CD4-positive, alpha-beta T cell treated with Interleukin-12 subunit alpha and Interleukin-12 subunit beta, for 1 hour (primary cell): ENCODE measurements around the gene SEMA4C.
A peak's percentile ranks its signal among the peaks of the same experiment; 100 is the strongest.

ENCODE experiments used
- DNase-seq: peaks from one replicate; pipeline ENCODE4 v3.0.0-alpha.2; 2020

Gene SEMA4C, protein sequence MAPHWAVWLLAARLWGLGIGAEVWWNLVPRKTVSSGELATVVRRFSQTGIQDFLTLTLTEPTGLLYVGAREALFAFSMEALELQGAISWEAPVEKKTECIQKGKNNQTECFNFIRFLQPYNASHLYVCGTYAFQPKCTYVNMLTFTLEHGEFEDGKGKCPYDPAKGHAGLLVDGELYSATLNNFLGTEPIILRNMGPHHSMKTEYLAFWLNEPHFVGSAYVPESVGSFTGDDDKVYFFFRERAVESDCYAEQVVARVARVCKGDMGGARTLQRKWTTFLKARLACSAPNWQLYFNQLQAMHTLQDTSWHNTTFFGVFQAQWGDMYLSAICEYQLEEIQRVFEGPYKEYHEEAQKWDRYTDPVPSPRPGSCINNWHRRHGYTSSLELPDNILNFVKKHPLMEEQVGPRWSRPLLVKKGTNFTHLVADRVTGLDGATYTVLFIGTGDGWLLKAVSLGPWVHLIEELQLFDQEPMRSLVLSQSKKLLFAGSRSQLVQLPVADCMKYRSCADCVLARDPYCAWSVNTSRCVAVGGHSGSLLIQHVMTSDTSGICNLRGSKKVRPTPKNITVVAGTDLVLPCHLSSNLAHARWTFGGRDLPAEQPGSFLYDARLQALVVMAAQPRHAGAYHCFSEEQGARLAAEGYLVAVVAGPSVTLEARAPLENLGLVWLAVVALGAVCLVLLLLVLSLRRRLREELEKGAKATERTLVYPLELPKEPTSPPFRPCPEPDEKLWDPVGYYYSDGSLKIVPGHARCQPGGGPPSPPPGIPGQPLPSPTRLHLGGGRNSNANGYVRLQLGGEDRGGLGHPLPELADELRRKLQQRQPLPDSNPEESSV

DNA sequence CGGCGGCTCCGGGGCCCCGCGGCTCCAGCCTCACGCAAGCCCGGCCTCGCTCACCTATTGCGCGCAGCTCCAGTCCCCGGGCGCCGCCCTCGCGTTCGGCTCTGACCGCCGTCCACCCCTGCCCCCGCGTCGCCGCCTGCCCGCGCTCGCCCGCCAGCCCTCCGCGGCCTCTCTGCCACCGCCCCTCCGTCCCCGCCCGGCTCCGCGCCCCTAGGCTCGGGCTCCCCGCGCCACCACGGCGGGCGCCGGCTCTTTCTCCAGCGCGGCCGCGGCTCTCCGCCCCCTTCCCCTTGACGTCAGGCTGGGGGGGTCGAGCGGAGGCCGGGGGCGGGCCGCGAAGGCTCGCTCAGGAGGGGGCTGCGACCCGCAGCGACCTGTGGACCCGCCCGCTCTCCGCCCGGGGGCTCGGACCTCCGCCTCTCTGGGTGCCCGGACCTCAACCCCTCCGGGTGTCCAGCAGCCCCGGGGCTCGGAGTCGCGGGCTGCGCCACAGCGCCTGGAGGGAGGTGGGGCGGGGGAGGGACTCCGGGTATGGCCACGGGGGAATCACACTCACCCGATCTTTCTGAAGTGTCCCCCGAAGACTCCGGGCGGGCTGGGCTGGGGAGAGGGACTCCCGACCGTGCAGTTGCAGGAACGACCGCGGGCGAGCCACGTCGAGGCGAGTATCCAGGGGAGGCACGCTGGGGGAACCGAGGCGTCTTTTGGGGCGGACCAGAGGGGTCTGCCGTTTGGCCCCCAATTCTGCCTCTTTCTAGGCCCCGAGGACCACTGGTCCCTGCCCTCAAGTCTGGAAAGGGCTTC, at the start of gene SEMA4C:
Gene SEMA4C (minus strand): TSS at position 259 of the 804 bp plus-strand sequence. CDS start 2,194 bp downstream, outside the sequence.
- DNase-seq = peak; percentile 66

DNA sequence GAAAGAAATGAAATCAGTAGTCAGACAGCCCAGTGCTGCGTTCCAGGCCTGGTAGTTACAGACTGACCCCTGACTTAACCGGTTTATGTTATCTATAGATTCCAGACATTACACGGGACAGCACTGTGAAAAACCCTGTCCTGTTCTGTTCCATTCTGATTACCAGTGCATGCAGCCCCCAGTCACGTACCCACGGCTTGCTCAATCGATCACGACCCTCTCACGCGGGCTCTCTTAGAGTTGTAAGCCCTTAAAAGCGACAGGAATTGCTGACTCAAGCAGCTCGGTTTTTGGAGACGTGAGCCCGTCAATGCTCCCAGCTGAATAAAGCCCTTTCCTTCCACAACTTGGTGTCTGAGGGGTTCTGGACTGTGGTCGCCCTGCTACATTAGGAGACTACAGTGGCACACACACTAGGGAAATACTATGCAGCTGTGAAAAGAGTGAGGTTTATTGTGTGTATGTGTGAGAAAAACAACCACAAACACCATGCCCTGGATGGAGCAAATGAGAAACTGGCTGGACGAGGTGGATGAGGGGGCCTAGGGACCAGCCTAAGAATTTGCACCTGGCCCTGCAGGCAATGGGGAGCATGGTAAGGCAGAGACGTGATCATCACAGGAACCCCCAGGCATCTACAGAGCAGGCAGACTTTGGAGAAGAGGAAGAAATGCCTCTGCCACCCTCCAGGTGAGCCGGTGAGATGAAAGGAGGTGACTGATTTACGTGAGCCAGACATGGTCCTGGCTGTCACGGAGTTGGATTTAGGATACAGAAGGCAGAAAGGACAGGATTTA, 49.1 kb upstream of the SEMA4C start:
- DNase-seq = no peak

DNA sequence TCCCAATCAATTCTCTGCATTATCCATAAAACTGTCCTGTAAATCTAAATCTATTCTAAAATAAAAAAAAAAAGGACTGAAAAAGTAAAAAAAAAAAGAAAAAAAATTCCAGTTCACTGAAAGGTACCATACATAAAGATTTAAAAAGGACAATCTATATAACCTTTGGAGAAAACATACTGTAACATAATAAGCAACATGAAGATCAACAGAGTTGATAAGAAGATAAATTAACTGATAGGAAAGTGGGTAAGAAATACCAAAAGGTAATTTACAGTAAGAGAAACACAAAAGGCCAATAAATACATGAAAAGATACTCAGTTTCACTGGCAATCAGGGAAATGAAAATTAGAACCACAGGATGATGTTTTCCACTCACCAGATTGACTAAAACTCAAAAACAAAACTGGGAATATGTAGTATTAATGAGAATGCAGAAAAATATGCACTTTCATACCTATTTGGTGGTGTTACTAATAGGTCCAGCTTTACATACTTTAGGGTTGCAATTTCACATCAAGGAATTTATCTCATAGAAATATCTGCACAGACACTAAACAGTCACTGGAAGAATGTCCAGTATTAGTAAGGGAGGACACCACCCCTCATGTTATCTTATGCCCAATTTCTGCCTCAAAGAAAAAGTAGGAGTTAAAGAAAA, 48.3 kb upstream of the SEMA4C start:
- DNase-seq = no peak

DNA sequence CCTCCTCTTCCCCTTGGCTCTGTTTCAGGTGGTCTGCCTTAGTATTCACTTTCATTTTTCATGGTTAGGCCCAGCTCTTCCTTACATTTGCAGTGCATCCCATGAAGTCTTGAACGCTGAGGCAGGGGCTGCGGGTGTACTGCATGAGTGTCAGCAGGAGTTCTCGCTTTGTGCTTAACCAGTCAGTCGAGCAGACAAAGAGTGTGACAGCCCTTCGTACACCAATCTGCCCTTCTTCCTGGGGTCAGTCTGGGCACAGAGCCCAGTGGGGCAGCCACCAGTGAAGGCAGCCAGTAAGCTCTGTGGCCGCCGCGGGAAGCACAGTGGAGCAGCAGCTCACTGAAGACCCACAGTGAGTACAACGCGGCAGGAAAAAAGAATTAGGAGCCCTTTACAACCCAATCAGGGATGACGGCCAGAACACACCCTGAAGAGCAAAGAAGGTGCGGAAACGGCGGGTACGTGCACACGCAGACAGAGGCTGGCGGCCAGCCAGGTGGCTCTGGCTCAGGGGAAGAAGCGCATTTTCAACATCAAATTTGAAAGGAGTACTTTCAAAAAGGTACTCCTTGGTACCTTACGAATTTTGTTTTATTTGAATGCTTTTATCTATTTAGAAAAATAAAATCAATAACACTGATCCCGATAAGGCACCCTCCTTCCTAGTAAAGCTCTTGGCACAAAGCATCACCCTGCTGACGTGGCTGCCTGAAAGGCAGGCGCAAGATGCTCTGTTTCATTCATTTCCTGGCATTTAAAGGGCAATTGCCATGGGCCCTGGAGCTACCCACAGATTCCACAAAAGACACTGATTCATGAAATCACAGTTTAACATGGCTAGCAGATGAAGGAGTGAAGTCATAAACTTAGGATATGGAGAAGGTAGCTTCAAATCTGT, 47.0 kb upstream of the SEMA4C start:
- DNase-seq = no peak

DNA sequence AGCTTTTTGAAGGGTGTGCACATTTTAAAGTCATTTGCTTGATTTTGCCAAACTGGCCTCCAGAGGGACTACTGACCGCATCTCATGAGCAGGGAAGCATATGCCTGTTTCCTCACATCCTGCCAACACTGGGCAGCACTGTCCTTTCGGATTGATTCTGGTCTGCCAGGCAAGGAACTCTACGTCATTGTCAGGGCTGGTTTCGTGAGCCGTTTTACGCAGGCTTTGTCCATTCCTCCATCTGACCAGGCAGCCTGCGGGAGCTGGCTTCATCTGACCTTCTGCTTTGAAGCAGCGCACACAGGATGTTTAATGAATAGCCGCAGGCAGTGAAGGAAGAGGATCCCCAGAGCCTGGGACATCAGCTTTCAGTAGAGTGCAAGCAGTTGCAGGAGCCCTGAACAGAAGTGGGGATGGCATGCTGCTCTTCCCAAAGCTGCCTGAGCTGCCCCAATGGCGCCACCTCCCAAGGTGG, 46.3 kb upstream of the SEMA4C start:
- no peak for DNase-seq

DNA sequence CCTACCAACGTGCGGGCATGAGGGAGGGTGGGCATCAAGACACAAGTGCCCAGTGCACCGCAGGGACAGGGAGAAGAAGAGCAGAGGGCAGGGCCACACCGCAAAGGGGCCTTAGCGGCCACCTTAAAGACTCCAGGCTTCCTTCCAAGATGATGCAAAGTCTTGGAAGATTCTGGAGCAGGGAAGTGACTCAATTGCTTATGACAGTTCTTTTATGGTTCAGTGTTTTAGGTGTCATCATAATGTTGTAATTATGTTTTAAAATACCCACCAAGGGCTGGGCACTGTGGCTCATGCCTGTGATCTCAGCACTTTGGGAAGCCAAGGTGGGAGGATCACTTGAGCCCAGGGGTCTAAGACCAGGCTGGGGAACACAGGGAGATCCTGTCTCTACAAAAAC, 44.5 kb upstream of the SEMA4C start:
- no peak for DNase-seq

DNA sequence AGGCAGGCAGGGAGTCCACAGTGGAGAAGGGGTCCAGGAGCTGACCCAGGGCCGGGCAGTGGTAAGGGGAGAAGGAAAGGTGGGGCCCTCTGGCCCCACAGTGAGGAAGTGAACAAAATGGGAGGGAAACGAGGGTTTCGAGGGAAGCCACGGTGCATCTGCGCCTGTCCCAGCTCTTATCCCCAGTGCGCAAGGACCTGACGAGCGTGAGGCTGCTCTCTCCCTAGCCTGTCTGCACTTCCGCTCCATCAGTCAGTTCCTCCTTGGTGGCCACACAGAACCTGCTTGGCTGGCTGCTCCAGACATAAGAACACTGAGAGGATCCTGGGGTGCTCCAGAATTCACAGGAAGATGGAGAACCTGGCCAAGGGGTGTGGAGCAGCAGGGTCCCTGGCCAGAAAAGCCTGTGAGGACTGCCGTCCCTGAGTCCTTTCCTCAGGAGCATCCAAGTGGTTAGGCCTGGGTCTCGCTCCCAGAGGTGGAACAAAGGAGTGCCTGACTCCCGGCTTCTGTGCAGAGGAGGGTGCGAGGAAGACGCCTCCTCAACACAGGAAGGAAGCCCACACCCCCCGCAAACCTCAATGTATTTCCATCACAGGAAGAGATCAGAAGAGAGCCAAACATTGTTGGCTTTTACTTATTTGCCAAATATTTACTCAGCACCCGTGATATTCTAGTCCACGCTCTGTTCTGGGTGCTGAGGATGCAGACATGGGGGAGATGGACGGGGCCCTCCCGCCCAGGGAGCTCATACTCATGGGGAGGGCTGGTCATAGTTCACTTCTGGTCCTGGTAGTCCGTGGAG, 43.7 kb upstream of the SEMA4C start:
- DNase-seq = peak; percentile 61

DNA sequence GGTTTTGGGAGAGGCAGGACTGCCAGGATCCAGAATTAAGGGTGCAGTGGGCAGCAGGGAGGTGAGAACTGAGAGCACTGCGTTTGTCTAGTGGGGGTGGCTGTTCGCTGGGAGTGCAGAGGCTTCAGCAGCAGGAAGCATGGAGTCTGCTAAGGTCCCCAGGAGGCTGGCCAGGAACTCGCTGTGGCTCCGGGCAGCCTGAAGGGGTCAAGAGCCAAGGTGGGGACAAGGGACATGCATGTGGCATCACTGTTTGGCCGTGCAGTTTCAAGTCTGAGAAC, 43.2 kb upstream of the SEMA4C start:
- DNase-seq = no peak

DNA sequence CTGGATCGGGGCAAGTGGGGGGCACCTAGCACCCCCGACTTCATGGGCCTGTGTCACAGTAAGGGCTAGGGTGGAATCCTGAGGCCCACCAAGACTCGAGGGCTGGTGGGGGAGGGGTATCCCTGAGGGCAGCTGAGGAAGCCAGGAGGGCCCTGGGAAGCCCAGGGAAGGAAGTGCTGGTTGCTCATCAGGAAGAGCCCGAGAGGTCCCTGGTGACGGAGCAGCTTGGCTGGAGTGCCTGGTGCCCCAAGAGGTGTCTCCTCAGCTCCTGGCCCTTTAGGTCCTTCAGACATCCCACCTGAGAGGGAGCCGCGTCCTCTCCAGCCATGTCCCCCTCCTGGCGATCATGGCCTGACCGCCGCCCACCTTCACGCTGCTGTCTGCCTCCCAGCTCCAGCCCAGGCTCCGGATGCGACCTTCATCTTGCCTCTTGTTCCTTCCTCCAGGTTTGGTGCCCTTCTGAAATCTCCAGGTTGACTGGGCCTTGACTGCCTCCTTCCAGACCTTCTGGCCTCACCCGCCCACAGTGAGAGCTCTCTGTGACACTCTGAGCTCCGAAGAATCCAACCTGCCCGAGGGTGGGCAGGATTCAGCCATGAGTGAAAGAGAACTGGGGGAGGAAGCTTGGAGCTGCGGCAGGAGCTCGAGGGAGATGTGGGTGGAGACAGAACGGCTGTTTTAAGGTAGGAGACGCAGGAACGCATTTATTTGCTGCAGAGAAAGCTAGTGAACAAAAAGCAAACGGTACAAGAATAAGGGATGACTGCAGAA, 42.7 kb upstream of the SEMA4C start:
- DNase-seq = no peak

DNA sequence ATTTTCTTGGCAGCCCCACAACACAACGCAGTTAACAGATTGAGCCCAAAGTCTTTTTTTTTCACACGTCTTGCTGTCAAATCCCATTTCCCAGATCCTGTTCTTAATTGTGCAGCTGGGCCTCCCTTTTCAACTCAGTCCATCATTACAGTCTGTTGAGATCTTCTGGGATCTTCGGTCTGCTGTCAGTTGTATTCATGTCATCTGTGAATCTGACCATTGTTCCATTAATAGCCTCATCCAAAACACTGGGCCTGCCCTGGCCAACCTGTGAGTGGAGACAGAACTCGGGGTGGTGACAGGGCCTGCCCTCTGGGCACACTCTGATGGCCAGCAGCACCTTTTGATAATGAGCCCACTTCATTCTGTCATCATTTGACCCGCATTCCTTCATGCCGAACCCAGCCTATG, 39.7 kb upstream of the SEMA4C start:
- no peak for DNase-seq

DNA sequence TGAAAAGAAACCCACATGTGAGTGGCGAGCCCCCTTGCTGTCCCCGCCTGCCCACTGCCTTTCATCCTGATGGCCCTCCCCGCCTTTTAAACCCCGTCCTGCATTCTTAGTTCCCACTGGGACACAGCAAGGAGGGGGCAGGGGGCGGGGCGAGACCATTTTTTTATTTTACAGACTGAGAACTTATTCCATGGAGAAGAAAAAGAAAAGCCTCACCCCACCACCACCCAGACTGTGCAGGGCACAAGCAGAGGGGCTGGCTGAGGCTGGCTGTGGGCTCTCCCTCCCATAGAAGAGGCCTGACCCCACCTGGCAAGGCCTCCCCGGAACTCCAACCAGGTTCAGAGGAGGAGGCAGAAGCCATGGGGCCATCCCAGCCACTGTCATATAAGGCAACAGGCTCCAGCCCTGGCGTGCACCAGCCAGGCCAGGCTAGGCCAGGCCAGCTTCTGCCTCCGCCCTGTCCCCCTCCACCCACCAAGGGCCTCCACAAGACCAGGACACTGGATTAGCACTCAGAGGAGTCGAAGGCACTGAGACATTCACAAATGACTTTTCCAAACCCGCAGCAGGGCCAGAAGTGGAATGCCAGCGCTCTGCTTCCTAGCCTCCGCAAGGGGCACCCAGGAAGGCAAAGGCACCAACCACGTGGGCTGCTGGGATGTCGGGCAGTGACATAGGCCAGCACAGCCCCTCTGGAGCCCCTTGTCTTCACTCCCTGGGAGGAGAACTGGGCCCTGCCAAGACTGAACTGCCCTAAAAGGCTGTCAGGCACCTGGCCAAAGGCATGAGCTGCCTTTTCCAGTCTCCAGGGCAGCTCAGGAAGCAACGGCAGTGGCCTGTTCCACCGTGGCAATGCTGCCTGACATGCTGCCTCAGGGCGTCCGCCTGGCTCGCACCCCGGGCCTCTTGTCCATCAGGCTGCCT, 37.5 kb upstream of the SEMA4C start:
- no peak for DNase-seq

DNA sequence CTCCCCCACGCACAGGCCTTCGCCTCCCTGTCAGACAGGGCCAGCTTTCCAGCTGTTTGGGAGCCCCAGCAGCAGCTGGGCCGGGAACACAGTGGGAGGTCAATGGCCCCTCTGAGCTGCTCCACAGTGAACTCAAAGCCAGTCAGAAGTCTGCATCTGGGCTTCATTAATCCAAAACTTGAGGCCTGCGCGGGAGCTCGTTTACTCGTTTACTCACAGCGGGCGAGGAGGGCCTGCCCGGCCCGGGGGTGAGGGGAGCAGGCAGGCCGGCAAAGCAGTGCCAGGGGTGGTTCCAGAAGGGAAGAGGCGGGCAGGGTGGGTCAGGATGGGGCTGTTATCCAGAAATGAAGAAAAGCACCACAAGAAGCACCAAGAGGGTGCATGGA, 36.8 kb upstream of the SEMA4C start:
- DNase-seq = no peak

DNA sequence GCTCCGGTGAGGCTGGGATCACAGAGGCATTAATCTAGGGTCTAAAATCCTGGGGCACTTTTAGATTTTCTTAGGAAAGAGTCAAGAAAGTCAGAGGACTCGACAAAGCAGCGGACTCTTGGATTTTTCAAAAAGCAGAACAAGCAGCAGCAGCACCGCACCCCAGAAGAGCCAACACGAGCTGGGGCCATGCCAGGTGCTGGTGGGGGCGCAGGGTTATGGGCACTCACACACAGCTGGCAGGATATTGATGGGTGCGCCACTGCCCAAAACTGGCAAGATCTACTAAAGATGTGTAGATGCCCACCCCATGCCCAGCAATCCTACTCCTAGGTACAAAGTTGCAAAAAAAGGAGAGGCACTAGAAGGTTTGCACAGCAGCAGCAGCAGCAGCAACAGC, 33.9 kb upstream of the SEMA4C start:
- DNase-seq = no peak

DNA sequence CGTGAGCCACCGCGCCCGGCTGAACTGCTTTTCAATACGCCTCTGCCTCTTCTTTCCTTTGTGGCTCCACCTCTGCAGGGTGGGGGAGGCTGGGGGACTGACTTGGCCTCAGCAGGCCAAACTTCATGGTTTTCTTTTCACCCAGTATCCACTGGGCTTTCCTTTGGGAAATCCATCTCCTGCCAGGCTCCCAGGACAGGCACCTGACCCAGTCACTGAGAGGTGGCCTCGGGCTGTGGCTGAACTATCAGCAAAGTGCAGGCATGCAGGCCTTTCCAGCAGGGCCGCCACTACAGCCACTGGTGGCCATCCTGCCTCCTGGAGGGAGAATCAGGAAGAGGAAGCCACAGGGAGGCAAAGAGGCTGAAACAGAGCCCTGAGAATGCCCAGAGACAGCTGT, 33.4 kb upstream of the SEMA4C start:
- no peak for DNase-seq

DNA sequence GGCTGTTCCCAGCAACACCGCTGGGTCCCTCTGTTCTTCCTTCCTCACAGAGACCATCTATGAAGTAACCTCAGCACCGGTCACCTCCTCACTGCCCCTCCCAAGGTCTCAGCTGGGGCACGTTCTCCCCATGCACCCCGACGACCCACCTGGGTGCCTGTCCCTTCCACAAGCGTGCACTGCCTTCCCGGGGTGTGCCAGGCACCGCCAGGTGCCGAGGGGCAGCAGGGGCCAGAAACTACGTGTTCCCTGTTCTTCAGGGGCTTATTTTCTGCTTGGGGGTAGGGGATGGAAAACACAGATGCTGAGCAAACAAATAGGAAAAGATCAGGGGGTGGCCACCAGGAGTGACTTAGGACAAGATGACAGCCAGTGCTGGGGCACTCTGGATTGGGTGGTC, 30.4 kb upstream of the SEMA4C start:
- DNase-seq = no peak

DNA sequence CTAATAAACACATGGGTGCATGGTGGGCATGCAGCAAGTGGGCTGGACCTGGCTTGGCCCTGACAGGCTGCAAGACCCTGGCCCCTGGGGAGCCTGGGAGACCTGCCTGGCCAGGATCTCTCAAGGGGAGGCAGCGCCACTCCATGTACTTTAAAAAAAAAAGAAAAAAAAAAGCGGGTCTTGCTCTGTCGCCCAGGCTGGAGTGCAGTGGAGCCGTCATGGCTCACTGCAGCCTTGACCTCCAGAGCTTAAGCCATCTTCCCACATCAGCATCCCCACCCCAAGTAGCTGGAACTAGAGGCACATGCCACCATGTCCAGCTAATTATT, 29.5 kb upstream of the SEMA4C start:
- DNase-seq = no peak

DNA sequence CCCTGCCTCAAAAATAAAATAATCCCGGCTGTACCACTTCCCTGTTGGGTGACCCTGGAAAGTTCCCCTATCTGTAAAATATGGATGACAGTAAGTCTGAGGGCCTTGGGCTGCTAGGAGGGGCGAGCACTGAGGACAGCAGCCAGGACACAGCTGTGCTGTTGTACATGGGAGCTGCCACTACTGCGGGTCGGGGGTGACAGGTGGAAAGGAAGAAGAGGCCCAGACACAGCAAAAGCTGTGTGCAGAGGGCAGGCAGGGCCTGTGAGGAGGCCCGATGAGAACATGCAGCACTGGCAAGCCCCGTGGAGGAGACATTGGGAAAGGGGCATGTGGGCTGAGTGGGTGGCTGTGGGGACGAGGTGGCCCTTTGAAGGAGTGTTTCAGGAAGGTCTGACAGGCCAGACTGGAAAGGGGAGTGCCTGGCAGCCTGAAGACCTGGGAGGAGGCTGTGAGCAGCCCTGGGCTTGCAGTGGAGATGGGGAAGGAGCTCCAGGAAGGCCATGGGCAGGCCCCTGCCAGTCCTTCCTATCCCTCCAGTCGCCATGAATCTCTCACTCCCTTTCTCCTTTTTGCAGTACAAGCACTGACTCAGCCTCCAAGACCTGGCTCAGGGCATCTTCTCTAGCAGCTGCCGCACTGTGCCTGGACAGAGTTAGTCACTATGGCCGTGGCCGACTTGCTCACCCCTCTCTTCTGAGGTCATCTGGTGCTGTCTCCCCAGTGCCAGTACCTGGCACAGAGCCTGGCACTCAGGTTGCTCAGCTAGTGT, 28.9 kb upstream of the SEMA4C start:
- DNase-seq = no peak

DNA sequence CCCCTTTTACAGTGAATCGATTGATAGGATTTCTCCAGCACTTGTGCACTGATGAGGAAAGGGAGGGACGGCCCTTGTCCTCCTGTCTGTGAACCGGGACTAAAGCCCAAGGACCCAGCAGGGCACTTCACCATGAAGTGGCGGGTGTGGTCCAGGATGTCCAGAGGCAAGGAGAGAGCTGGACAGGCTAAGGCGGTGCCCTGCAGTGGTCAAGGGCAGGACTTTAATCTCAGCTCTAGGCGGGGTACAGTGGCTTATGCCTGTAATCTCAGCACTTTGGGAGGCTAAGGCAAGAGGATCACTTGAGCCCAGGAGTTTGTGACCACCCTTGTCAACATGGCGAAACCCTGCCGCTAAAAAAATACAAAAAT, 28.2 kb upstream of the SEMA4C start:
- DNase-seq = no peak
